SJCRH30 (cell line): ENCODE measurements around the gene PRG3. TPM values are rescaled to one million over a fixed set of nuclear protein-coding genes. Genes with fewer than 3 reads are reported as not detected.
"Not testable (repeated sequence)": the region's sequence is repeated elsewhere in the genome, so short reads cannot be mapped to it uniquely, and the experiment has no call there.

Experiments used
- DNase-seq, 2 experiments: peaks; one replicate each; pipeline ENCODE4 v3.0.0-alpha.2; 2015 to 2020
- H3K27ac ChIP-seq: fragments of 250-450 bp; sonication (Bioruptor Pico); 2 replicates; pipeline ENCODE4 v1.5.1; 2020; ENCODE audit warnings: mild to moderate bottlenecking, moderate library complexity
- H3K27me3 ChIP-seq: fragments of 250-450 bp; sonication (Bioruptor Pico); 2 replicates; pipeline ENCODE4 v1.5.1; 2020; ENCODE audit warnings: mild to moderate bottlenecking, moderate library complexity
- H3K36me3 ChIP-seq: fragments of 250-450 bp; sonication (Bioruptor Pico); 2 replicates; pipeline ENCODE4 v1.5.1; 2020; ENCODE audit warnings: mild to moderate bottlenecking, moderate library complexity
- H3K4me1 ChIP-seq: fragments of 250-450 bp; sonication (Bioruptor Pico); 2 replicates; pipeline ENCODE4 v1.5.1; 2020; ENCODE audit warnings: mild to moderate bottlenecking, moderate library complexity
- H3K4me3 ChIP-seq: fragments of 250-450 bp; sonication (Bioruptor Pico); 2 replicates; pipeline ENCODE4 v1.5.1; 2020; ENCODE audit warnings: mild to moderate bottlenecking, moderate library complexity
- H3K9me3 ChIP-seq: fragments of 250-450 bp; sonication (Bioruptor Pico); replicated peaks from 2 replicates; pipeline ENCODE4 v1.5.1; 2020; ENCODE audit warnings: mild to moderate bottlenecking, moderate library complexity
- total RNA-seq: library from RNA; depleted of rRNA; stranded (reverse); fragments of >200 nt; shearing (Covaris generic); gene quantifications from 2 replicates; pipeline ENCODE4 v1.2.3, GENCODE V29; 2014

PRG3 gene
- total RNA-seq, 1 experiment from 2014 or later = not detected

DNA sequence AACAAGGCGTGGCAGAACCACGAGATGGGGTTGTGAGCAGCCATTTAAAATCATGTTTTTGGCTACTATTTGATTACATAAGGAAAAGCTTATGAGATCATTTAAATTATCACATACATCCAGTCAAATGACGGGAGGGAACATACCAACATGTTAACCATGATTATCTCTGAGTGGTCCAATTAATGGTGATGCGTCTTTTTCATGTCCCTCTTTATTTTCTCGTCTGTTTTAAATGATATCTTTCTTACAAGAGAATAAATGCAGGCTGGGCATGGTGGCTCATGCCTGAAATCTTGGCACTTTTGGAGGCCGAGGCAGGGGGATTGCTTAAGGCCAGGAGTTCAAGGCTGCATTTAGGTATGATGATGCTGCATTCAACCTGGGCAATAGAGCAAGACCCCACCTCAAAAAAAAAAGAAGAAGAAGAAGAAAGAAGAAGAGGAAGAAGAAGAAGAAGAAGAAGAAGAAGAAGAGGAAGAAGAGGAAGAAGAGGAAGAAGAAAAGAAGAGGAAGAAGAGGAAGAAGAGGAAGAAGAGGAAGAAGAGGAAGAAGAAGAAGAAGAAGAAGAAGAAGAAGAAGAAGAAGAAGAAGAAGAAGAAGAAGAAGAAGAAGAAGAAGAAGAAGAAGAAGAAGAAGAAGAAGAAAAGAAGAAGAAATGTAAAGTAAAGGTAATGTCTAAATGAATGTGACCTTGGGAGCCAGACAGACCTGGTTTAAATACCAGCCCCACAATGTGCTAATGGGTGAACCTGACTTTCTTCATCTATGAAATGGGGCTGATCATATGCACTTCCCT, 22.3 kb upstream of the PRG3 start:
- H3K9me3 ChIP-seq, H3K36me3 ChIP-seq, H3K4me3 ChIP-seq, DNase-seq, H3K4me1 ChIP-seq, H3K27ac ChIP-seq, H3K27me3 ChIP-seq: not testable (repeated sequence)

DNA sequence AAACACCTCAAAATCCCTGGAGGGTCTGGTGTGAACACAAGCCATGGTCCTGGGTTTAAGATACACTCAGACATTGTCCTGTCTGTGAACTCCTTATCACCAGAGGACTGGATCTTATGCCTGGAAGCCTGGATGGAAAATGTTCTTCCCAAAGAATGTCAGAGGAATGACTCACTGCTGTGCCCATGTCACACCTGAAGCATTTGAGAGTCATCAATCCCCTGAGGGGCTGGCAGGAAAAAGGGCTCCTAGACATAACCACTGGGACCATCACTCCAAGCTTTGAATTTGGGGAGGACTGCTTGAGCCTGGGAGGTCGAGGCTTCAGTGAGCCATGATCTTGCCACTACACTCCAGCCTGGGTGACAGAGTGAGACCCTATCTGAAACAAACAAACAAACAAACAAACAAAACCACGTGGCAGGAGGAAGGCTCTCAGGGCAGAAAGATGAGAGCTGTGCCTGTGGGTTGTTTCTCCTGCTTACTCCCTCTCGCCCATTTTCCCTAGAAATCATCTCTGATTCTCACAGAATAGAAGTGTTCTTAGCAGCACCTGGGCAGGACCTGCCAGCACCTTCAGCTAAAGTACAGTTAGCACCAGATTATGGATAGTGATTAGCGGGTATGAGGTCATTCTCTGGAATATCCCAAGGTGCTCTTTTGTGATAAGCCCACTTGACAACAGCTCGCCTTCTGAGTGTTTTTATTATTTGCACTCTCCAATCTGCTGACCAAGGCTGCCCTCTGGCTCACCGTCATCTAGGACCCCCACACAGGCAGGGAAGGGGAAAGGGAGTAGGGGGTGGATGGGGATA, 21.4 kb upstream of the PRG3 start:
- Histone ChIP-seq H3K27me3 (0 out of 2 replicates have a peak, but pooled peaks cover 6% of the 10 kb centered on the region), H3K4me3 (no peak overlapping the region), H3K27ac (no peak overlapping the region), H3K9me3 (no peaks in the 10 kb centered on the region), H3K4me1 (no peaks in the 10 kb centered on the region), H3K36me3 (no peaks in the 10 kb centered on the region)
- no peak for DNase-seq

DNA sequence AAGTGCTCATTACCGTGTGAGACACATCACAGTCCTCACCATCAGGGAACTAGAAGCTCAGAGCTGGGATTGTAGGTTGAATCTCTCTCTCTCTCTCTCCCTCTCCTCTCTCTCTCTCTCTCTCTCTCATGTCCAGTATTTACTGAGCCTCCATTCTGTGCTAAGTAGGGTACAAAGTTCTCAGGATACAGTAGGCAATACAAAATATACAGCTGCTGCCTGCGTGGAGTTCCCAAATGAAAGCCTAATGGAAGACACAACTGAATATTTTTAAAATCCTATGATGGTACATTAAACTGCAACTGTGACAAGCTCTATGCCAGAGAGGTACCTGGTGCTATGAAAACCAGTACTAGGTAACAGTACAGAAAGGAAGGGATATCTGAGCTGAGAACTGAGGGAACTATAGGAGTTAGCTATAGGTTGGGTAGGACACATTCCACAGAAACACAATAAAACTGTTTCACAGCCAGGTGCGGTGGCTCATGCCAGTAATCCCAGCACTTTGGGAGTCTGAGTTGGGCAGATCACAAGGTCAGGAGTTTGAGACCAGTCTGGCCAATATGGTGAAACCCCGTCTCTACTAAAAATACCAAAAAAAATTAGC, 19.1 kb upstream of the PRG3 start:
- H3K27me3 ChIP-seq = 0 out of 2 replicates have a peak, but pooled peaks cover 6% of the 10 kb centered on the region

DNA sequence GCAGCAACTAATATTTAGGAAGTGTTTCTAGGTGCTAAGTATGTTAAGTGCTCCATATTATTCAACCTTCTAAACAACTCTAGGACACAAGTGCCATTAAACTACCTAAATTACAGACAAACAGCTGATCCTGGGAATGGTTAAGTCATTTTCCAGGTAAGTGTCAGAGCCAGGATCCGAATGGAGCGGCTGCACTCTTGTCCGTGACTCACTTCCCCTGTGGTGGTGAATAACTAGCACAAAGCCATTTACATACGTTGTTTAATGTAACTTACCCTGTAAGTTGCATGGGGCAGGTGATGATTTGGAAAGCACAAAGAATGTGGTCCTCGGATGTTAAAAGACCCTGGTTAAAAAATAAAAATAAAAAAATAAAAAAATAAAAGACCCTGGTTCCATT, 18.3 kb upstream of the PRG3 start:
- Histone ChIP-seq H3K36me3 (no peaks in the 10 kb centered on the region), H3K9me3 (no peaks in the 10 kb centered on the region), H3K27ac (no peak overlapping the region), H3K4me3 (no peak overlapping the region), H3K4me1 (no peaks in the 10 kb centered on the region), H3K27me3 (0 out of 2 replicates have a peak, but pooled peaks cover 6% of the 10 kb centered on the region)
- DNase-seq = no peak

More for the DNA sequence above, 19.1 kb upstream of the PRG3 start:
- Histone ChIP-seq H3K4me3 (no peak overlapping the region), H3K27ac (no peak overlapping the region), H3K9me3 (no peaks in the 10 kb centered on the region), H3K36me3 (no peaks in the 10 kb centered on the region), H3K4me1 (no peaks in the 10 kb centered on the region)
- DNase-seq = no peak

DNA sequence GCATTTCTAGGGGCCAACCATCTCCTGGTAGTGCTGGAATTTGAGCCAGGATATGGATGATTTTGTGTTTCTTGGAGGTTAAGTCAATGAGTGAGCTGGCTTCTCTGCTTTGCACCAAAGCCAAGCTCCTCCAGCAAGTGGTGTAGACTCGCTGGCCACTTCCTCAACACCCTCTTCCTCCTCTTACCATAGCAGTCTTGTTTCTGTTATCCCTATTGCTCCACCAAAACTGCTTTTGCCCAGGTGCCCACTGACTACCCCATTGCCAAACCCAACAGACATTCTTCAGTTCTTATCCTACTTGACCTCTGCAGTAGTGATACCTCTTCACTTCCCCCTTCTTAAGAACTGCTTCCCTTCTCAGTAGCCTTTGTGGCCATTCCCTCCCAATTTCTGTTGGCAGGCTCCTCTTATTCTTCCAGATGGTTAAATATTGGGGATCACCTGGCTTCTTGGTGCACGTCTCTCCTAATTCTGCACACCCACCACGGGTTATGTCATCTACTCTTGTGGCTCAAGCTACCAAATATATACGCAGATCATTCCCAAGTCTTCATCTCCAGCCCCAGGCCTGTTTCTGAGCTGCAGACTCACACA, 16.5 kb upstream of the PRG3 start:
- no peaks in the 10 kb centered on the region for H3K36me3 ChIP-seq
- H3K4me3 ChIP-seq = no peak overlapping the region
- H3K27me3 ChIP-seq = 0 out of 2 replicates have a peak, but pooled peaks cover 6% of the 10 kb centered on the region
- no peak for DNase-seq
- H3K9me3 ChIP-seq = no peaks in the 10 kb centered on the region
- H3K27ac ChIP-seq = no peak overlapping the region
- no peaks in the 10 kb centered on the region for H3K4me1 ChIP-seq

DNA sequence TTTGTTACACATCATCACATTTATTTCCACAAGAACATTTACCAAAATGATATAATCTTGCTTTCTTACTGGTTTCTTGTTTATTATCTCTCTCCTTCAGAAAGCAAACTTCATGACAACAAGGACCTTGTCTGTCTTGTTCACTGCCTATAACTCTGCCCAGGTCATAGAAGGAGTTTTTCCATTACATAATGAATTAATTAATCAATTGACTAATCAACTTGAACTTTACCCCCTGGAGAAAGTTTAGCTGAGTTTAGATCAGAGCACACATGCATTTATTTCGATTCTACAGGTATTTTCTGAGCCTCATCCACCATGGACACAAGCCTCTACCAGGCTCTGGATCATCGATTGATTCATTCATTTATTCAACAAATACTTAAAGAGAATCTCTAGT, 15.8 kb upstream of the PRG3 start:
- peaks cover 6% of the 10 kb centered on the region; the same call in 1 of the 2 replicates for H3K27me3 ChIP-seq

DNA sequence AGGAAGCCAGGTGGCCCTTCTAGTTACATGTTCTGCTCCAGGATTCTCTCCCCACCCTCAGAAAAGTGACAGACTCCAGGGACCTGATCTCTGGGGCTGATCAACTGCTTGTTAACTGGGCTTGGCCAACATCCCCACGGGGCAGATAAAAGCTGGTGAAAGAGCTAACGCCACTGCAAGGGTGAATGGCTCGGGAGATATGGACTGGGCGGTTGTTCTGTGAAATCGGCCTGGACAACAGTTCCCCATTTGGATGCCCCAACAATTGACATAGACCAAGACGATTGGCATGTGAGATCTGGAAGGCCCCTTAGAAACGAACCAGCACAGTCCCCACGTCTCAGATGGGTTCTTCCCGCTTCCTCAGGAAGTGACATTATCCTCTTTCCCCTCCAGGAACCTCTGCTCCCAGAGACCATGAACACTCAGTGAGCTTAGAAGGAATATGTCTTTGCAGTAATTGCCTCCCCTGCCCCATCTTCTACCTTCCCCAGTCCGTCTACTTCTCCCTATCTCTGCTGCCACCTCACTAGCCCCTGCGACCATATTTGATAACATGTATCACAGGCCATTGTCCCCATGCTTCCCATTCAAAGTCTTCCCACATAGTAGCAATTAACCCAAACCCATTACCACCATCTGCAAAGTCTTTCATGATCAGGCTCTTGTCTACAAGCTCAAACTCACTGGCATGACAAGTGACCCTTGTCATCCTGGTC, 15.1 kb upstream of the PRG3 start:
- H3K9me3 ChIP-seq = no peaks in the 10 kb centered on the region
- DNase-seq = no peak

More for the DNA sequence above, 15.8 kb upstream of the PRG3 start:
- Histone ChIP-seq H3K4me3 (no peak overlapping the region), H3K27ac (no peak overlapping the region), H3K4me1 (no peaks in the 10 kb centered on the region), H3K9me3 (no peaks in the 10 kb centered on the region), H3K36me3 (no peaks in the 10 kb centered on the region)
- no peak for DNase-seq

DNA sequence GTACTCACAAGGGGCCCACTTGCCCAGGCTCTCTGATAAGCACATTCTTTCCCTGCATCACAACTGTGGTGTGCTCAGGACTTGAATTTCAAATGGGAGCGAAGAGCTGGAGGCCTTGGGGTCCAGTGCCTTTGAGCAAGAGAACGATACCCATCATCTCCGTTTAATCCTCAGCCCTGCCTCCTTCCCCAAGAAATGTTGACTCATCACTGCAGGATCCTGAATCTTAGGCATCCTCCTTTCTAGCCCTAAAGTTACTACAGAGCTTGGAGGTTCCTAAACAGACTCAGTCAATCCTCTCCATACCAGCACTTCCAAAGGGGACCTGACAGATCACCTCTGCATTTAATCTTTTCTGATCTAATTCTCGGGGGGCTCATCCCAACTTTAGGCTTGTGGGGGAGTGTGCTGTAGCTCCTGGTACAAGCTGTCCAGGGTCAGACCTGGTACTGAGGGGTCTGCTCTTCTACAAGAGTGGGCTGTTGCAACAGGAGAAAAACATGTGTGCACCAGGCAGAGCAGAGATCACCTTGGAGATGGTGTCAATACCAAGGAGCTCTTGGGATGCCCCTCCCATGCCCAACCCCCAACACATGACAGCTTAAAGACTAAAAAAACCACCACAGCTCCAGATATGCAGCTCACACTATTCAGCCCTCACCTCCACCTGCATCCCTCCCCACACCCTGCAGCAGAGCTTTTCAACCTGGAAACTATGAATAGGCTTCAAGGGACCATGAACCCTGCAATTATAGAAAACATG, 13.4 kb upstream of the PRG3 start:
- Histone ChIP-seq H3K4me3 (no peak overlapping the region), H3K27ac (no peak overlapping the region), H3K36me3 (no peaks in the 10 kb centered on the region), H3K4me1 (no peaks in the 10 kb centered on the region), H3K9me3 (no peaks in the 10 kb centered on the region), H3K27me3 (peaks cover 14% of the 10 kb centered on the region)
- no peak for DNase-seq

More for the DNA sequence above, 15.1 kb upstream of the PRG3 start:
- Histone ChIP-seq H3K4me3 (no peak overlapping the region), H3K27me3 (peaks cover 6% of the 10 kb centered on the region; the same call in 1 of the 2 replicates), H3K27ac (no peak overlapping the region), H3K4me1 (no peaks in the 10 kb centered on the region), H3K36me3 (no peaks in the 10 kb centered on the region)

DNA sequence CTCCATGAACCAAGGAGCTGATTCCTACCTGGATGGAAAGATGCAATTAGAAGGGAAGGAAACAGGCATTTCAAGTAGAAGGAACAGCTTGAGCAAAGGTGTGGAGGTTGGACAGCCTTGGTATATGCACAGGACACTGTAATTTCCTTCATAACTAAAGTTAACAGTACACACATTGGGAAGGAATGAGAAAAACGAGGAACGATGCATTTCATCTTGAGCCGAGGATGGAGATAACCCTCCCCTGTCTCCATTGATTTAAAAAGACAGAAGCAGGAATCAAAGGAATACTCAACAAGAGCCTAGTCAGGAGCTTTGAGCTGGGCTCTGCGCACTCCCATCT, 11.8 kb upstream of the PRG3 start:
- Histone ChIP-seq H3K27ac (no peak overlapping the region), H3K27me3 (peaks cover 14% of the 10 kb centered on the region), H3K36me3 (no peaks in the 10 kb centered on the region), H3K4me3 (no peak overlapping the region), H3K9me3 (no peaks in the 10 kb centered on the region), H3K4me1 (no peaks in the 10 kb centered on the region)
- no peak for DNase-seq

DNA sequence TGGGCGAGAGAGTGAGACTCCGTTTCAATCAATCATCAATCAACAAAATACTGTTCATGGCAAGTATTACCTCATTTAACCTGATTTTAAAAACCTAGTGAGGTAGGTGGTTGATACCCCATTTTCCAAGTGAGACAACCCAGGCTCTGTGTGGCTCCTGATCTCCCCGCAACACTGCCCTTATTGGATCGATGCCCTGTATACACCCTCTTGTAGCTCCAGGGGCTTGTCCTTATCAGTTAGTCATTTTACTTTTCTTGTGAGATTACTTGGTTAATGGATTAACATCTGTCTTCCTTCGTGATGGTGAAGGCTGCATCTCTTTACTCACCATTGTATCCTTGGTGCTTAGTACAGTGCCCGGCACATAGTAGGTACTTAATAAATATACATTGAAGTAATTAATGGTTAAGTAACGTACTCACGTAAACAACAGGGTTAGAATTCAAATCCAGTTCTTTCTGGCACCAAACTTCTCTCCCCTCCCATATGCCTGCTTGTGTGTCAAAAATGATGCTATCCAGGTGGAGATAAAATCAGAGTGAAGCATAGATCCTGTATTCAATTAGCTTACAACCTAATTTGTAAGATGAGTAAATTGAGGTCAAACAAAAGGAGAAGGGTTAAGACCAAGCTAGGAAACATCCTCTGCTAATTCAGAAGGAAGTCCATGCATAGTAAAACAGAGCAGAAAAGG, 11.3 kb upstream of the PRG3 start:
- no peaks in the 10 kb centered on the region for H3K9me3 ChIP-seq
- H3K27ac ChIP-seq = no peak overlapping the region
- H3K27me3 ChIP-seq = peaks cover 12% of the 10 kb centered on the region
- H3K4me3 ChIP-seq = no peak overlapping the region
- no peaks in the 10 kb centered on the region for H3K4me1 ChIP-seq
- no peak for DNase-seq
- H3K36me3 ChIP-seq = no peaks in the 10 kb centered on the region

DNA sequence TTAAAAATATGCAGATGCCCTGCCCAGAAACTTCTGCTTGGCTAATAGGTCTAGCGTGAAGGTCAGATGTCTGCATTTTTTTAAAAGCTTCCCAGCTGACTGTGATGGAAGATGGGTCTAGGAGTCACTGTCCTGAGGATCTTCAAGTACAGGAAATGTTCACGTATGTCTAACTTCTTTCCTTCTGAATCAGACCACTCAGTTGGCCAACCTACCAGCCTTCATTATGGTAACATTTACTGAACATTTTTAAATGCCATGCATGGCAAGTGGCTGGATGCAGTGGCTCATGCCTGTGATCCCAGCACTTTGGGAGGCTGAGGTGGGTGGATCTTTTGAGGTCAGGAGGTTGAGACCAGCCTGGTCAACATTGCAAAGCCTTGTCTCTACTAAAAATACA, 10.6 kb upstream of the PRG3 start:
- no peak overlapping the region for H3K4me3 ChIP-seq
- no peak for DNase-seq
- no peaks in the 10 kb centered on the region for H3K36me3 ChIP-seq
- no peaks in the 10 kb centered on the region for H3K4me1 ChIP-seq
- no peaks in the 10 kb centered on the region for H3K9me3 ChIP-seq
- H3K27ac ChIP-seq = no peak overlapping the region
- H3K27me3 ChIP-seq = peaks cover 18% of the 10 kb centered on the region

DNA sequence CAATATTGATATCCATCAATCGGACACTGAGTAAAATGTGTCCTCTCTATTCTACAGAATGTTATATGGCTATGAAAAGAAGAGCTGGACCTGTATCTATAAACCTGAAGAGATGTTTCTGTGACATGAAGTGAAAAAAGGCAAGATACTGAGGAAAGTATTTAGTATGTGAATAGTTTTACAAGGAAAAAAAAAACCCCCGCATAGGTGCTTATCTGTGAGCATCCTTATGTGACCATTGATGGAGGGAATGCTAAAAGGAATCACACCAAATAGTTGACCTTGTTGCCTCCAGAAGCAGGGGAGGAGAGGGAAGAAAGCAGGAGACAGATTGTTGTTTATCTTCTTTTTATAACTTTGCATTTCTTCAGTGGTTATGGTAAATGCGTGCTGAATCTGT, 10.2 kb upstream of the PRG3 start:
- H3K4me3 ChIP-seq = no peak overlapping the region
- no peak overlapping the region for H3K27ac ChIP-seq
- no peaks in the 10 kb centered on the region for H3K9me3 ChIP-seq
- H3K4me1 ChIP-seq = no peaks in the 10 kb centered on the region
- peaks cover 21% of the 10 kb centered on the region for H3K27me3 ChIP-seq
- no peaks in the 10 kb centered on the region for H3K36me3 ChIP-seq
- no peak for DNase-seq

DNA sequence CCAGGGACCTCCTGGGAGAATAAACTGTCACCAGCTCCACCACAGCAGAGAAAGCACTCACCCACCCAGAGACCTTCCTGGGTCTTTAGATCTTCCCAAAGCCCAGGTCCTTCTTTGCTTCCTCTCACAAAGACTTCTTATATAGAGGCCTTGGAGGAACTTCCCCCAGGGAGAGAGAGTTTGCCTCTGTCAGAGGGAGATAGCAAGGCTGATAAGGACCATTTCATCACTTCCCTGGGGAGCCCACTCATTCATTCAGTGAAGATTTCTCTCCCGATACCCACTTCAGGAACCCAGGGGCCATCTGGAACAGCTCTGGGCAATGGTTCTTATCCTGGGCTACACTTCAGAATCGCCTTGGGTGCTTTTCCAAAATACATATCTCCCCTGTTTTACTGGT, 9.6 kb upstream of the PRG3 start, which contains the start of gene PRG2:
Gene PRG2 (minus strand): TSS at position 116 of the 400 bp plus-strand sequence. CDS start 706 bp downstream, outside the sequence.
- H3K4me1 ChIP-seq = no peaks in the 10 kb centered on the region

More for the DNA sequence above, 9.6 kb upstream of the PRG3 start, which contains the start of gene PRG2:
- H3K9me3 ChIP-seq = no peaks in the 10 kb centered on the region
- no peak within 1 kb of the TSS for H3K27ac ChIP-seq
- DNase-seq = no peak
- H3K4me3 ChIP-seq = no peak within 1 kb of the TSS
- peaks cover 21% of the 10 kb centered on the region for H3K27me3 ChIP-seq
- no peaks in the 10 kb centered on the region for H3K36me3 ChIP-seq
